Activated T-cell treated with anti-CD3 and anti-CD28 coated beads, Interleukin-2, amount 50 U/mL, for 4 hours (primary cell): ENCODE data around the gene GSTA5. TPM values are rescaled to one million over a fixed set of nuclear protein-coding genes. Genes with fewer than 3 reads are reported as not detected.
"Not testable (repeated sequence)": the region's sequence is repeated elsewhere in the genome, so short reads cannot be mapped to it uniquely, and the experiment has no call there.

Source experiments
- ATAC-seq, 2 donors: fragments of 200-7000 bp; cut with Tn5 transposase; one replicate each; pipeline ENCODE4 v1.10.0; 2021
- DNase-seq: peaks from one replicate; pipeline ENCODE4 v3.0.0-alpha.2; 2020
- H3K27me3 Mint-ChIP-seq: one replicate; pipeline ENCODE4 v1.8.0; 2021; ENCODE audit warnings: low read depth, mixed read lengths
- H3K36me3 Mint-ChIP-seq: one replicate; pipeline ENCODE4 v1.8.0; 2022; ENCODE audit warnings: mixed read lengths; ENCODE audit not compliant: insufficient read depth
- H3K4me1 Mint-ChIP-seq: one replicate; pipeline ENCODE4 v1.8.0; 2021; ENCODE audit warnings: low read depth, mixed read lengths
- H3K4me3 Mint-ChIP-seq: one replicate; pipeline ENCODE4 v1.8.0; 2021; ENCODE audit warnings: mild to moderate bottlenecking, moderate library complexity, mixed read lengths
- H3K9me3 Mint-ChIP-seq: one replicate; pipeline ENCODE4 v1.8.0; 2021; ENCODE audit warnings: mixed read lengths
- total RNA-seq, 3 donors: library from RNA; stranded (reverse); gene quantifications; one replicate each; pipeline ENCODE4 v1.2.1, GENCODE V29; 2021

GSTA5 gene
- total RNA-seq, 3 donors from 2014 or later, result not detected

GRCh38 chr6:52858416-52858815 lies 17.8 kb upstream of the GSTA5 start:
- no peak for ATAC-seq
- no peaks in the 10 kb centered on the region for H3K9me3 Mint-ChIP-seq
- no peaks in the 10 kb centered on the region for H3K4me1 Mint-ChIP-seq
- DNase-seq, result no peak
- H3K36me3 Mint-ChIP-seq, result no peaks in the 10 kb centered on the region
- H3K27me3 Mint-ChIP-seq, result peaks cover 64% of the 10 kb centered on the region
- H3K4me3 Mint-ChIP-seq, result no peak overlapping the region

- H3K27me3 Mint-ChIP-seq, result peaks cover 61% of the 10 kb centered on the region
- not testable (repeated sequence) for H3K36me3 Mint-ChIP-seq, ATAC-seq, H3K9me3 Mint-ChIP-seq, H3K4me1 Mint-ChIP-seq, DNase-seq, H3K4me3 Mint-ChIP-seq
Observed at GRCh38 chr6:52856137-52856536, 15.5 kb upstream of the GSTA5 start.

GRCh38 chr6:52849137-52849536 lies 8.5 kb upstream of the GSTA5 start:
- no peak overlapping the region for H3K4me3 Mint-ChIP-seq
- no peaks in the 10 kb centered on the region for H3K36me3 Mint-ChIP-seq
- ATAC-seq (no peak), DNase-seq (no peak)
- H3K4me1 Mint-ChIP-seq, result no peaks in the 10 kb centered on the region
- no peaks in the 10 kb centered on the region for H3K9me3 Mint-ChIP-seq
- peaks cover 18% of the 10 kb centered on the region for H3K27me3 Mint-ChIP-seq

- Mint-ChIP-seq H3K4me1 (no peaks in the 10 kb centered on the region), H3K4me3 (no peak overlapping the region), H3K27me3 (peaks cover 3% of the 10 kb centered on the region), H3K36me3 (no peaks in the 10 kb centered on the region), H3K9me3 (no peaks in the 10 kb centered on the region)
- DNase-seq, result no peak
- ATAC-seq, result no peak
Observed at GRCh38 chr6:52846002-52846401, 5.4 kb upstream of the GSTA5 start.

- ATAC-seq (no peak), DNase-seq (no peak)
- Mint-ChIP-seq H3K9me3 (no peaks in the 10 kb centered on the region), H3K27me3 (peaks cover 7% of the 10 kb centered on the region), H3K36me3 (no peaks in the 10 kb centered on the region), H3K4me1 (no peaks in the 10 kb centered on the region), H3K4me3 (no peak overlapping the region)
Observed at GRCh38 chr6:52843605-52844004, 3.0 kb upstream of the GSTA5 start.

GRCh38 chr6:52839124-52840055 lies 1.2 kb downstream of the GSTA5 start:
- H3K4me3 Mint-ChIP-seq, result no peak overlapping the region
- no peaks in the 10 kb centered on the region for H3K9me3 Mint-ChIP-seq
- peaks cover 34% of the 10 kb centered on the region for H3K27me3 Mint-ChIP-seq
- no peaks in the 10 kb centered on the region for H3K36me3 Mint-ChIP-seq
- H3K4me1 Mint-ChIP-seq, result no peaks in the 10 kb centered on the region
- DNase-seq, result peak; percentile 30
- ATAC-seq, result peak; percentile 67 to 75

- no peak for ATAC-seq
- Mint-ChIP-seq H3K4me1 (no peaks in the 10 kb centered on the region), H3K4me3 (no peak overlapping the region), H3K9me3 (no peaks in the 10 kb centered on the region), H3K27me3 (peaks cover 38% of the 10 kb centered on the region), H3K36me3 (no peaks in the 10 kb centered on the region)
- DNase-seq, result no peak
Observed at GRCh38 chr6:52834481-52834880, 6.1 kb downstream of the GSTA5 start.

- H3K36me3 Mint-ChIP-seq, ATAC-seq, H3K4me1 Mint-ChIP-seq, H3K4me3 Mint-ChIP-seq, H3K9me3 Mint-ChIP-seq, DNase-seq: not testable (repeated sequence)
- peaks cover 22% of the 10 kb centered on the region for H3K27me3 Mint-ChIP-seq
Observed at GRCh38 chr6:52830869-52831268, 9.7 kb downstream of the GSTA5 start.

- no peaks in the 10 kb centered on the region for H3K36me3 Mint-ChIP-seq
- H3K9me3 Mint-ChIP-seq, result no peaks in the 10 kb centered on the region
- no peak overlapping the region for H3K4me3 Mint-ChIP-seq
- no peaks in the 10 kb centered on the region for H3K4me1 Mint-ChIP-seq
- H3K27me3 Mint-ChIP-seq, result peaks cover 11% of the 10 kb centered on the region
- ATAC-seq (no peak), DNase-seq (no peak)
Observed at GRCh38 chr6:52829046-52829817, 11.4 kb downstream of the GSTA5 start.

- not testable (repeated sequence) for H3K4me3 Mint-ChIP-seq, H3K36me3 Mint-ChIP-seq, H3K9me3 Mint-ChIP-seq, DNase-seq, H3K4me1 Mint-ChIP-seq, ATAC-seq
- H3K27me3 Mint-ChIP-seq, result peaks cover 11% of the 10 kb centered on the region
Observed at GRCh38 chr6:52828621-52829020, 12.0 kb downstream of the GSTA5 start.

GRCh38 chr6:52827073-52827783 lies 13.4 kb downstream of the GSTA5 start:
- not testable (repeated sequence) for ATAC-seq, H3K9me3 Mint-ChIP-seq

GRCh38 chr6:52826513-52826912 lies 14.1 kb downstream of the GSTA5 start:
- Mint-ChIP-seq H3K9me3 (peaks cover 4% of the 10 kb centered on the region), H3K4me1 (no peaks in the 10 kb centered on the region), H3K36me3 (no peaks in the 10 kb centered on the region)

More at GRCh38 chr6:52827073-52827783, 13.4 kb downstream of the GSTA5 start:
- not testable (repeated sequence) for H3K36me3 Mint-ChIP-seq, DNase-seq, H3K27me3 Mint-ChIP-seq, H3K4me3 Mint-ChIP-seq, H3K4me1 Mint-ChIP-seq

GRCh38 chr6:52825900-52826459 lies 14.6 kb downstream of the GSTA5 start:
- H3K36me3 Mint-ChIP-seq, H3K9me3 Mint-ChIP-seq, DNase-seq, ATAC-seq, H3K4me3 Mint-ChIP-seq, H3K27me3 Mint-ChIP-seq, H3K4me1 Mint-ChIP-seq: not testable (repeated sequence)

More at GRCh38 chr6:52826513-52826912, 14.1 kb downstream of the GSTA5 start:
- Mint-ChIP-seq H3K4me3 (no peak overlapping the region), H3K27me3 (peaks cover 6% of the 10 kb centered on the region)
- DNase-seq (no peak), ATAC-seq (no peak)

GRCh38 chr6:52825270-52825793 lies 15.3 kb downstream of the GSTA5 start:
- not testable (repeated sequence) for H3K4me1 Mint-ChIP-seq, H3K27me3 Mint-ChIP-seq, ATAC-seq, DNase-seq, H3K4me3 Mint-ChIP-seq, H3K36me3 Mint-ChIP-seq
- H3K9me3 Mint-ChIP-seq, result peaks cover 11% of the 10 kb centered on the region
